Measurements from ENCODE around the gene ASCC3. TPM values are rescaled to one million over a fixed set of nuclear protein-coding genes. Genes with fewer than 3 reads are reported as not detected.

The ASCC3 gene
- polyA plus RNA-seq, 2 of the 4 experiments (the other 2 are of a cell fraction), result 17.4 to 35.3 TPM

DNA sequence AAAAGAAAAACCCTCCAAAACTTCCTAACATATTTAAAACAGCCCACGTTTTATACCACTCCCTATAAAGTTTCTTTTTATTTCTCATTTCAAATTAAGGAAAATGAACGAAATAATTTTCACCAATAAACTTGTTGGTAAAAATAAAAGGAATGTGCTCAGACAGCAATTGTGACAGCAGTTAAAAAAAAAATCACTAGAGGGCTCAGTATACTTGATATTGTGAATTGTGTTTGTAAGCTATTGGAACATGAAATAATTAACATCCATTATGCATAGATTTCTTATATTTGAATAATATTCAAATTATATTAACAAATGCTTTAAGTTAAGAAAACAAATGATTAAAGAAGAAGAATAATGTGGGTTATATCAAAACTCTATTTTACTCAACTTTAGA lies 105.5 kb downstream of the ASCC3 start:
- no peaks in the 10 kb centered on the region for H3K9me3 ChIP-seq
- no peak for DNase-seq (ENCODE audit: low read depth in 1 of 2, low spot score in 1 of 2)
- no peak for ATAC-seq
- H3K4me2 ChIP-seq, result no peak overlapping the region
- FAIRE-seq, result no peak
- H3K4me1 ChIP-seq, result no peaks in the 10 kb centered on the region
- no peak overlapping the region for H3K27ac ChIP-seq
- POLR2A ChIA-PET, result no interaction called here
- no peak for TF ChIP-seq NR3C1 (IDR thresholded peaks at IDR 0.05)
- peak; percentile 17; the same call in 1 of the 3 replicates for TF ChIP-seq SMC3 (IDR thresholded peaks at IDR 0.05)
- TF ChIP-seq MAFK (IDR thresholded peaks at IDR 0.05; ENCODE audit: partially characterized antibody), result no peak
- TF ChIP-seq KDM5A (IDR thresholded peaks at IDR 0.05), result no peak
- TF ChIP-seq POLR2AphosphoS2 (conservative IDR thresholded peaks at IDR 0.05; ENCODE audit: low read length), result no peak
- TF ChIP-seq FOXS1 (CRISPR knock-in tag; IDR thresholded peaks at IDR 0.05), result no peak
- peak; percentile 21 to 42; a peak in 3 of 5 replicates for TF ChIP-seq RAD21 (conservative IDR thresholded peaks at IDR 0.05 in 1 of 2, IDR thresholded peaks at IDR 0.05 in 1 of 2)
- TF ChIP-seq MAZ (IDR thresholded peaks at IDR 0.05; ENCODE audit: borderline replicate concordance, low read depth, low read length), result no peak
- no peak overlapping the region for H3K4me3 ChIP-seq
- CTCF ChIA-PET, result no interaction called here
- 48% methylated on average over 2 of the region's 2 CpGs for WGBS (ENCODE audit: missing lambda C conversion rate)

DNA sequence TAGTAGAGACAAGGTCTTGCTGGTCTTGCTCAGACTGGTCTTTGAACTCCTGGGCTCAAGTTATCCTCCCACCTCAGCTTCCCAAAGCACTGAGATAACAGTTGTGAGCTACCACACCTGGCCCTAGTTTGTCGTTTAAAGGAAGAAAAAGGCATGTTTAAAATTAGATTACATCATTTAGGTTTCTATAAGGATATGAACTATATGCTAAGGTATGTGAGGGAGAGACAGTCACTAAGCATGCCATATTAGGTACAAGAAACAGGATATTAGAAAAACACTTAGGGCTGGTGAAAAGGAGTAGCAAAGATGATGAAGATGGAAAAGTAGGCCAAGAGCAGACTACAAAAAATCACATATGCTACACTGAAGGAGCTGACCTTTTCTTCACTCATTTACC lies 106.4 kb downstream of the ASCC3 start:
- Histone ChIP-seq H3K9me3 (no peaks in the 10 kb centered on the region), H3K4me1 (no peaks in the 10 kb centered on the region), H3K4me3 (no peak overlapping the region), H3K4me2 (no peak overlapping the region), H3K27ac (no peak overlapping the region)
- no peak for TF ChIP-seq EHMT2 (IDR thresholded peaks at IDR 0.05; ENCODE audit: low read depth)
- no peak for TF ChIP-seq HOXA7 (CRISPR knock-in tag; IDR thresholded peaks at IDR 0.05)
- no peak for TF ChIP-seq EP300 (IDR thresholded peaks at IDR 0.05)
- no peak for TF ChIP-seq MYC (IDR thresholded peaks at IDR 0.05; ENCODE audit: borderline replicate concordance, low read length)
- ATAC-seq (no peak), FAIRE-seq (no peak), DNase-seq (ENCODE audit: low read depth in 1 of 2, low spot score in 1 of 2) (no peak)
- ChIA-PET POLR2A (no interaction called here), CTCF (interaction anchor here (1.0 kb wide), 1 partner anchor 452 kb away, joined by 3 read pairs; no protein-coding TSS in a partner anchor)
- 8% methylated on average over 1 of the region's 1 CpG for WGBS (ENCODE audit: missing lambda C conversion rate)

DNA sequence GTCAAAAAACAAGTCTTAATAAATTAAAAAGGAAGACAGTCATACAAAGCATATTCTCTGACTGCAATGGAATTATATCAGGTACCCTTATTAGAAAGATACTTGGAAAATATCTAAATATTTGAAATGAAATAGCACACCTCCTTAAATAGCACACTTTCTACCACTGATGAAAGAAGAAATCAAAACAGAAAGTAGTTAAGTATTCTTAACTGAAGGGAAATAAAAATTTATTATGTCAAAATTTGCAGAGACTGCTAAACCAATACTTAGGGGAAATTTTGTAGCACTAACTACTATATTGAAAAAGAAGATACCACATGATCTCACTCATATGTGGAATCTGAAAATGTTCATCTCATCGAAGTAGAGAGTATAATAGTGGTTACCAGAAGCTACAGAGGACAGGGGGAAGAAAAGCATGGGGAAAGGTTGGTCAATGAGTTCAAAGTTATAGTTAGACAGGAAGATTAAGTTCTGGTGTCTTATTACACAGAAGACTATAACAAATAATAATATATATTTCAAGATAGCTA lies 112.2 kb downstream of the ASCC3 start:
- Histone ChIP-seq H3K4me1 (no peaks in the 10 kb centered on the region), H3K9me3 (no peaks in the 10 kb centered on the region), H3K27ac (no peak overlapping the region), H3K4me3 (no peak overlapping the region), H3K4me2 (no peak overlapping the region)
- TF ChIP-seq CHD4 (IDR thresholded peaks at IDR 0.05; ENCODE audit: borderline replicate concordance) (no peak), EP300 (IDR thresholded peaks at IDR 0.05) (no peak), RCOR1 (IDR thresholded peaks at IDR 0.05; ENCODE audit: low read depth, low read length) (no peak), NPAS2 (CRISPR knock-in tag; IDR thresholded peaks at IDR 0.05; ENCODE audit: borderline replicate concordance) (no peak), FOXS1 (CRISPR knock-in tag; IDR thresholded peaks at IDR 0.05) (no peak), HDAC2 (IDR thresholded peaks at IDR 0.05) (no peak), MYC (IDR thresholded peaks at IDR 0.05; ENCODE audit: borderline replicate concordance, low read length) (no peak), EHMT2 (IDR thresholded peaks at IDR 0.05; ENCODE audit: low read depth) (no peak), CEBPB (IDR thresholded peaks at IDR 0.05) (no peak)
- no peak for DNase-seq (ENCODE audit: low read depth in 1 of 2, low spot score in 1 of 2)
- POLR2A ChIA-PET, result no interaction called here
- 22% methylated on average over 1 of the region's 1 CpG for WGBS (ENCODE audit: missing lambda C conversion rate)
- ATAC-seq, result no peak
- no peak for FAIRE-seq
- CTCF ChIA-PET, result no interaction called here

DNA sequence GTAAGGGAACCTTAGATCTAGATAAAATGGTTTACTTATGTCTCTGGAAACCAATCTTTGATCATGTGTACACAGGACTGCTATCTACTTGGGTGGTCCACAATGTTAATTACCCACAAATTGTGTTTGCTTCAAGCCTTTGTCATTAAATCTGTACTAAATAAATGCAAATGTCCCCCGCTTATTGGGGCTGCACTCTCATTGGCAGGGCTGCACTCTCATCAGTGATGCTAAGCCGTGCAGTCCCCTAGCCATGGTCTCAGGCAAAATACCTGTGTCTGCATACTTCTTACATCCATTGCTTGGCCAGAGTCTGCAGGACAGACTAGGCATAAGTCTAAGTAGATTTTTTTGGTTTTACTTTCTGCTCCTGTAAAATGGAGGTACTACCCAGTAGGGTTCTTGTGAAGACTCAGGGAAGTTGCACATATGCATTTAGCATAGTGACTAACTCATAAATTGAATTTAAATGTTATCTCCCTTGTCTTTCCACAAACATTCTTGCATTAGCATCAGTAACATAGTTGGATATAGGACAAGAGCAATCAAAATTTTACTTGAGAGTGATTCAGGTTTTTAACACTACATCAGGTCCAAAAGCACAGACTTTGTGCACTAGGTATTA lies 117.4 kb downstream of the ASCC3 start:
- FAIRE-seq (no peak), DNase-seq (ENCODE audit: low read depth in 1 of 2, low spot score in 1 of 2) (no peak), ATAC-seq (no peak)
- ChIA-PET POLR2A (no interaction called here), CTCF (no interaction called here)
- 100% methylated on average over 2 of the region's 2 CpGs for WGBS (ENCODE audit: missing lambda C conversion rate)
- Histone ChIP-seq H3K4me3 (no peak overlapping the region), H3K4me2 (no peak overlapping the region), H3K4me1 (no peaks in the 10 kb centered on the region), H3K9me3 (no peaks in the 10 kb centered on the region), H3K27ac (no peak overlapping the region)
- TF ChIP-seq HEYL (CRISPR knock-in tag; IDR thresholded peaks at IDR 0.05), result no peak
- TF ChIP-seq, protein P1, sequence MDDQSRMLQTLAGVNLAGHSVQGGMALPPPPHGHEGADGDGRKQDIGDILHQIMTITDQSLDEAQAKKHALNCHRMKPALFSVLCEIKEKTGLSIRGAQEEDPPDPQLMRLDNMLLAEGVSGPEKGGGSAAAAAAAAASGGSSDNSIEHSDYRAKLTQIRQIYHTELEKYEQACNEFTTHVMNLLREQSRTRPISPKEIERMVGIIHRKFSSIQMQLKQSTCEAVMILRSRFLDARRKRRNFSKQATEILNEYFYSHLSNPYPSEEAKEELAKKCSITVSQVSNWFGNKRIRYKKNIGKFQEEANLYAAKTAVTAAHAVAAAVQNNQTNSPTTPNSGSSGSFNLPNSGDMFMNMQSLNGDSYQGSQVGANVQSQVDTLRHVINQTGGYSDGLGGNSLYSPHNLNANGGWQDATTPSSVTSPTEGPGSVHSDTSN (IDR thresholded peaks at IDR 0.05), result no peak
- no peak for TF ChIP-seq TFCP2L1 (CRISPR knock-in tag; IDR thresholded peaks at IDR 0.05)
- no peak for TF ChIP-seq ZSCAN20 (CRISPR knock-in tag; IDR thresholded peaks at IDR 0.05)
- TF ChIP-seq NFE2L2 (conservative IDR thresholded peaks at IDR 0.05; ENCODE audit: low read length), result no peak
- no peak for TF ChIP-seq JUNB (IDR thresholded peaks at IDR 0.05)
- no peak for TF ChIP-seq POLR2A (IDR thresholded peaks at IDR 0.05; ENCODE audit: low read length)
- TF ChIP-seq, protein P2, sequence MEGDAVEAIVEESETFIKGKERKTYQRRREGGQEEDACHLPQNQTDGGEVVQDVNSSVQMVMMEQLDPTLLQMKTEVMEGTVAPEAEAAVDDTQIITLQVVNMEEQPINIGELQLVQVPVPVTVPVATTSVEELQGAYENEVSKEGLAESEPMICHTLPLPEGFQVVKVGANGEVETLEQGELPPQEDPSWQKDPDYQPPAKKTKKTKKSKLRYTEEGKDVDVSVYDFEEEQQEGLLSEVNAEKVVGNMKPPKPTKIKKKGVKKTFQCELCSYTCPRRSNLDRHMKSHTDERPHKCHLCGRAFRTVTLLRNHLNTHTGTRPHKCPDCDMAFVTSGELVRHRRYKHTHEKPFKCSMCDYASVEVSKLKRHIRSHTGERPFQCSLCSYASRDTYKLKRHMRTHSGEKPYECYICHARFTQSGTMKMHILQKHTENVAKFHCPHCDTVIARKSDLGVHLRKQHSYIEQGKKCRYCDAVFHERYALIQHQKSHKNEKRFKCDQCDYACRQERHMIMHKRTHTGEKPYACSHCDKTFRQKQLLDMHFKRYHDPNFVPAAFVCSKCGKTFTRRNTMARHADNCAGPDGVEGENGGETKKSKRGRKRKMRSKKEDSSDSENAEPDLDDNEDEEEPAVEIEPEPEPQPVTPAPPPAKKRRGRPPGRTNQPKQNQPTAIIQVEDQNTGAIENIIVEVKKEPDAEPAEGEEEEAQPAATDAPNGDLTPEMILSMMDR (IDR thresholded peaks at IDR 0.05), result no peak
- no peak for TF ChIP-seq HDAC2 (IDR thresholded peaks at IDR 0.05)
- TF ChIP-seq NR3C1 (IDR thresholded peaks at IDR 0.05), result no peak
- TF ChIP-seq ZC3H11A (IDR thresholded peaks at IDR 0.05), result no peak
- TF ChIP-seq FOSL2 (IDR thresholded peaks at IDR 0.05), result no peak
- TF ChIP-seq FOSL2 (CRISPR knock-in tag; IDR thresholded peaks at IDR 0.05), result no peak
- TF ChIP-seq, protein P3, sequence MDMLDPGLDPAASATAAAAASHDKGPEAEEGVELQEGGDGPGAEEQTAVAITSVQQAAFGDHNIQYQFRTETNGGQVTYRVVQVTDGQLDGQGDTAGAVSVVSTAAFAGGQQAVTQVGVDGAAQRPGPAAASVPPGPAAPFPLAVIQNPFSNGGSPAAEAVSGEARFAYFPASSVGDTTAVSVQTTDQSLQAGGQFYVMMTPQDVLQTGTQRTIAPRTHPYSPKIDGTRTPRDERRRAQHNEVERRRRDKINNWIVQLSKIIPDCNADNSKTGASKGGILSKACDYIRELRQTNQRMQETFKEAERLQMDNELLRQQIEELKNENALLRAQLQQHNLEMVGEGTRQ (IDR thresholded peaks at IDR 0.05), result no peak
- no peak for TF ChIP-seq RARB (CRISPR knock-in tag; IDR thresholded peaks at IDR 0.05)
- TF ChIP-seq ESRRA (IDR thresholded peaks at IDR 0.05; ENCODE audit: borderline replicate concordance, low read length), result no peak
